ENCODE measurements around the gene PCDHGC4.
A peak's percentile ranks its signal among the peaks of the same experiment; 100 is the strongest.

PCDHGC4 gene

DNA sequence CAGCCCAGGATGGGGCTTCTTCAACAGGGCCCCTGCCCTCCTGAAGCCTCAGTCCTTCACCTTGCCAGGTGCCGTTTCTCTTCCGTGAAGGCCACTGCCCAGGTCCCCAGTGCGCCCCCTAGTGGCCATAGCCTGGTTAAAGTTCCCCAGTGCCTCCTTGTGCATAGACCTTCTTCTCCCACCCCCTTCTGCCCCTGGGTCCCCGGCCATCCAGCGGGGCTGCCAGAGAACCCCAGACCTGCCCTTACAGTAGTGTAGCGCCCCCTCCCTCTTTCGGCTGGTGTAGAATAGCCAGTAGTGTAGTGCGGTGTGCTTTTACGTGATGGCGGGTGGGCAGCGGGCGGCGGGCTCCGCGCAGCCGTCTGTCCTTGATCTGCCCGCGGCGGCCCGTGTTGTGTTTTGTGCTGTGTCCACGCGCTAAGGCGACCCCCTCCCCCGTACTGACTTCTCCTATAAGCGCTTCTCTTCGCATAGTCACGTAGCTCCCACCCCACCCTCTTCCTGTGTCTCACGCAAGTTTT lies 27.6 kb downstream of the PCDHGC4 start:
- peak; percentile 47 to 91 (median 91) for DNase-seq (ENCODE audit: low read depth in 2 of 3, low spot score in 2 of 3)

DNA sequence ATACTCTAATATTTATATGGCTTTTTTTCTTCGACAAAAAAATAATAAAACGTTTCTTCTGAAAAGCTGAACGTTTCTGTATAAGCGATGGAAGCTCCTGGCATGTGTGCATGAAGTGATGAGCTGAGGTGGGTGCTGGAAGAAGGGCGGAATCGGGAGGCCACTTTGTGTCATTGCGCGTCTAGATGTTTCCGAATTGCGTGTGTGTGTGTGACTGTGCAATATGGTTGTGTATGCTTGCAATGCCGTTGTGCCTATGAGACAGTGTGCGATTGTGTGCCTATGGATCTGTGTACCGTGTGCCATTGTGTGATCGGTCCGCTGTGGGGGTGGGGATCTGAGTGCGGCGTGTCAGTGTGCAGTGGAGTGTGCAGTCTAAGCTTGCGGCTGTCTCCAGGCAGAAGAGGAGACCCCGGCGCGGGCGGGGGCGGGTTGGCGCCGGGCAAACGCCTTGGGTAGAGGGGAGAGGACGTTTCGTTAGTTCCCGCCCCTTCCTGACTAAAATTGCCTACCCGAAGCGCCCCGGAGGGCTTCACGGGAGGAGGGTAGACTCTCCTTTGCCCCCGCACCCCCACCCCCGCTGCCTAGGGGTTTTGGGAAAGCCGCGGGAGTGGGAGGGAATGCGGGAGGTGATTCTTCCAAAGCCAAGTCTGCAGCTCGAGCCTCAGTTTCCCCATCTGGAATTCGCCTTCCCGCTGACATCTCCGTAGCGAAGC lies 28.2 kb downstream of the PCDHGC4 start:
- peak in 1 of 3 experiments; percentile 11 for DNase-seq (ENCODE audit: low read depth in 2 of 3, low spot score in 2 of 3)

DNA sequence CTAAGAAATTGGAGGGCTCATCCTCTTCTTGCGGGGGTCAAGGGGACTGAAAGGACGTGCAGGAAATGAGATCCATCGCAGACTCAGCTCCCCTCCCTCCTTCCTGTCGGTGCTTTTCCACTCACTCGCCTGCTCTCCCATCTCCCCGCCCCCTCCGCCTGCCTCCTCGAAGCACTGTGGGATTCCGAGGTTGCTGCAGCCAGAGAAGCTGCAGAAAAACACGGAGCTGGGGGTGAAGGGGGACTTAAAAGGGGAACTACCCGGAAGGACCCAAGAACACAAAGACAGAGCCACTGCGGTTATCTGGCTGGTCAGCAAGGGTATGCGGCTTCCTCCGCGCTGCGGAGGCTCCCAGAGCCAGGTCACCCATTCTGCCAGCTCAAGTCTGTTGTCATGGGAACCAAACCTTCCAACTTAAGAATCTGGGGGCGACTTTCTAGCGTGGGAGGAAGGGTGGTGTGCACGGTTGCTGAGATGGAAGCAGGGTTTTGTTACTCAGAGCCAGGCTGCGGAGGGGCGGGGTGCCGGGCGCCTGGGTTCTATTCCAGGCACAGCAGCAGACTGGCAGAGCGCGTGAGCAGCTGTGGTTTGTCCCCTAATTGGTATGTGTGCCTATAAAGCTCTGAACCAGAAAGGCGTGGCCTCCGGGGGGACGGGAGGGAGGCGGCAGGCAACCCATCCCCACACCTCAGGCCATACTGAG lies 28.9 kb downstream of the PCDHGC4 start:
- DNase-seq (ENCODE audit: low read depth in 2 of 3, low spot score in 2 of 3): peak; percentile 26 to 51 (median 42)

DNA sequence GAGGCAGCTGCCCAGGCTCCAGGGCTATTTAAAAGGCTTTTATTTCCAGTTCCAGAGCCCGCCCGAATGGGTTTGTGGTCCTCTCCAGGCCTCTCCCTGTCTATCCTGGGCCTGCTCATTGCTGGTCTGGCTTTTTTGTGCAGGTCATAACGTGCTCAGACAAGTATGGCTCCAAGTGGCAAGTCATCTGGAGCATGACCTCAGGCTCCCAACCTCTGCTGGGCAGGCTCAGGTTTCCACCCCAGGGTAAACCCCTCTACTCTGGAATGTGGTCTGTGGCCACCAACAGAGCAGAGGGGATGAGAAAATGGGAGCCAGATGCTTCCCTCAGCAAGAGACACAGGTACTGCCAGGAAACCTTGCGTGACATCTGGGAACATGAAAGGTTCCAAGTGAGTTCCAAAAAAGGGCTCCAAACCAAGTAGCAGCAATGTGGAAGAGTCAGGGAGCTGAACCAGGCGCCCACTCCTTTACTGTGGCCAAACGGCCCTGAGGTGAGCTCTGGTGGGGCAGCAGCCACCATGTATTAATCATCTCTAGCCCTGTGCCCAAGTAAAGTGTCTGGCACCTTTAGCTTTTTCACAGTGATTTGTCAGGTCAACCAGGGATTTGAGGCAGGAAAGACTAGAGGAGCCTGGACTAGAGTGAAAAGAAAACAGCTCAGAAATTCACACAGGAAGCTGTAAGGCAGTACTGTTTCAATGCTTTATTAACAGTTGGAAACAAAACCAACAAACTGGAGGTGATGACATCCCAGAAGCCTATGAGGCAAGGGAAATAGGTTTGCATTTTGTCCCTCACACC lies 29.7 kb downstream of the PCDHGC4 start:
- DNase-seq (ENCODE audit: low read depth in 2 of 3, low spot score in 2 of 3): no peak

DNA sequence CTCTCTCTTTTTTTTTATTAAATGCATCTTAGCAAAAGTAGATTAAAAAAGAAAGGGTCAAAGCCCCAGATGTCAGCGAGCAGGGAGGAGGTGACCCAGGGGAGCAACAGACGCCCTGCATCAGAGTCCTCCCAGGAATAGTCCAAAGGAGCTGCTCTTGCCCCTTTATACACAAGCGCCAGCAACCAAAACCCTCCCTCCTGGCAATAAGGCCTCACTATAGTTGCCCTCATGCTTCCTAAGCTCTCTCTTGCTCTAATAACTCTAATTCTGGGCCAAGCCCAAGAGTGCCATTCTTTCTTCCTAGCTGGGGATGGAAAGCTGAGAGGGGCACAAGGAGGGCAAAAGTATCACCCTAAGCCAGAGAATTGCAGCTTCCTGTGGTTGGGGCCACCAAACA lies 30.3 kb downstream of the PCDHGC4 start:
- DNase-seq (ENCODE audit: low read depth in 2 of 3, low spot score in 2 of 3): no peak

DNA sequence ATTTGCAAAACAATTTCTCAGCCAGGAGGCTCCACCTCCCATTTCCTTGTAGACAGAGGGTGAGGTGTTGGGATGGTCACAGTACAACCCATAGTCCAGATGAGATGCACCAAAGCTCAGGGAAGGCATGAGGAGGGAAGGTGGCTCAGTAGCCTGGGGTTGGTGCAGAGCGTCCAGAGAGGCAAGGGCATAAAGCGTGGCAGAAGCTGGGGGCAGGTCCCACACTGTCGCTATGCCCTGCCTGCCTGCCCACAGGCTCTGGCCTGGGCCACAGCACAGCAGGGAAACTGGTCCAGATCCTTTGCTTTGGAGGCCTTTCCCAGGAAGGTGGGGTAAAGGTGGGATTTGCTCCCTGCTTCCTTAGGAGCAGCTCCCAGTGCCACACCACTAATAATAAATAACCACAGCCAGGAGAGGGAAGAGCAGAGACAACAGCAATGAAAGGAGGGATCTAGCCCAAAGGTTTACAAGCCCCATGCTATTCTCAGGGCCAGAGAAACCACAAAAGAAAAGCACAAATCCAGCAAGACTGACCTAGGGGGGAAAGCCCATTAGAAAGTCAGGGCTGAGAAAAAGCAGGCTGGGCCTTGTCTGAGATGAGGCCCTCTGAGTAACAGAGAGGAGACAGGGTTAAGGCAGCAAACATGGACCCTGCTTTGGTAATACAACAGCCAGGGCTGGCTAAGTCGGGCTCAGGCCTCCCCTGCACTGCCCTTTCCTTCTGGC lies 31.3 kb downstream of the PCDHGC4 start:
- no peak for DNase-seq (ENCODE audit: low read depth in 2 of 3, low spot score in 2 of 3)

DNA sequence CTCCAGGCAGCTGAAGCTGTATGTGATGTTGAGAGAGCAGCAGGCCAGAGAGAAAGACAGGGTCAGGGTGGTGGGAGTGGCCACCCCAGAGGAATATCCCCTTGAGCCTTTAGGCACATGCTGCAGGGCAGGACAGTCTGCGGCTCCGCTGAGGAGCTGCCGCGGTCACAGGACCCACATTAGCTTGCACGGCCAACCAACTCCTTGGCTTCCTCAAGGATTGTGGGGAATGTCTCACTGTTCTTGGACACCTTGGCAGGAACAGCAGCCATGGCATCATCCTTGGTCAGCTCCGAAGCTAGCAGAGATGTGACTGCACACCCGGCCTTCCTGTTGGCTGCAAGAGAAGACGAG lies 31.8 kb downstream of the PCDHGC4 start:
- DNase-seq (ENCODE audit: low read depth in 2 of 3, low spot score in 2 of 3): no peak

DNA sequence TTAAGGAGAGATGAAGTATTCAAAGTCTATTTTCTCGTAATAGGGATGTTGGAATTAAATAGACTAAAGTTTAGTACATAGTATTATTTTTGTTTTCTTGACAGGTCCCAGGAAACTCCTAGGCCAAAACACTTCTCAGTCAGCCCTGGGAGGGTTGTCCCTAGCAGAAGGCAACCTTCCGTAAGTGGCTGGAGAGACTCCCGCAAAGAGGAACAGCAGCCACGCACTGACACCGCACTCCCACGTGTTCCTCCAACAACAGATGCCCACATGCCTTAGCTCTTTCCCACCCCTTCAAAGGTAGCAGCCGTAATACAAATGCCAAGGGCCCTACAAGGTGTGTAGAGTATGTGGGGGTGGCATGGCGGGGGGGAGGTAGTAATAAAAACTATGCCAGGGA lies 32.5 kb downstream of the PCDHGC4 start:
- DNase-seq (ENCODE audit: low read depth in 2 of 3, low spot score in 2 of 3): no peak

DNA sequence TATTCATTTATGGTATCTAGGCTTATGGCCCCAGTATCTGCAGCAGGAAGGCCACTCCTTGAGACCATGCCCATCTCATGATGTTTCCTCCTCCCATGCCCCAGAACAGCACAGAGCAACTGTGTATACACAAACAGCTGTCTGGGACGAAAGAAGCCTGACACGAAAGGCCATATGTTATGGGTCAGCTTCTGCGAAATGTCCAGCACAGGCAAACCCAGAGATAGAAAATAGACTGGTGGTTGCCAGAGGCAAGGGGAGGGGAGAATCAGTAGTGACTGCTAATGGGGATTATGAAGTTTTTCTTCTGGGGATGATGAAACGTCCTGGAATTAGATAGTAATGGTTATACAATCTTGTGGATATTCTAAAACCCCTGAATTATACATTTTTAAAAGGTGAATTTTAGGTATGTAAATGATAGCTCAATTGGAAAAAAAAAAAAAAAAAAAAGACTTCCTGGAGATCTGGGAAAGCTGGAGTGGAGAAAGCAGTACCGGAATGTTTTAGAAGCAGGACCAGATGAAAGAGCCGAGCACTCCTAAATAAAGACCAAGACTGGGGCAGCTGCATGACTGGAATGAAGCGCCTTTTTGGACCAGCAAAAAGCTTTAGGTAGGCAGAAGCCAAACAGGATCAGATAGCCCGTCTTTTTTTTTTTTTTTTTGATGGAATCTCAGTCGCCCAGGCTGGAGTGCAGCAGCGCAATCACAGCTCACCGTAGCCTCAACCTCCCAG lies 33.2 kb downstream of the PCDHGC4 start:
- no peak for DNase-seq (ENCODE audit: low read depth in 2 of 3, low spot score in 2 of 3)

DNA sequence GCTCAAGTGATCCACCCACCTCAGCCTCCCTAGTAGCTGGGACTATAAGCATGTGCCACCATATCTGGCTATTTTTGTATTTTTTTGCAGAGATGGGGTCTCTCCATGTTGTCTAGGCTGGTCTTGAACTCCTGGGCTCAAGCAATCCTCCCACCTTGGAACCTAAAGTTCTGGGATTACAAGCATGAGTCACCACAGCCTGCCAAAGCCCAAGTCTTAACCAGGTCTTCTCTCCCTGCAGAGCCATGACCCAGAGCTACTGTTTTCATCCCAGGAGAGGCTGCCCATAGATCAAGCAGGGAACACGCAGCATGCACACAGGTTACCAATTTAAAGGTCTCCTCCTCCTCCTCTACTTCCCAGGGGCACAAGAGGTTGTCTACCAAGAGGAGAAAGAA lies 33.8 kb downstream of the PCDHGC4 start:
- DNase-seq (ENCODE audit: low read depth in 2 of 3, low spot score in 2 of 3): no peak

DNA sequence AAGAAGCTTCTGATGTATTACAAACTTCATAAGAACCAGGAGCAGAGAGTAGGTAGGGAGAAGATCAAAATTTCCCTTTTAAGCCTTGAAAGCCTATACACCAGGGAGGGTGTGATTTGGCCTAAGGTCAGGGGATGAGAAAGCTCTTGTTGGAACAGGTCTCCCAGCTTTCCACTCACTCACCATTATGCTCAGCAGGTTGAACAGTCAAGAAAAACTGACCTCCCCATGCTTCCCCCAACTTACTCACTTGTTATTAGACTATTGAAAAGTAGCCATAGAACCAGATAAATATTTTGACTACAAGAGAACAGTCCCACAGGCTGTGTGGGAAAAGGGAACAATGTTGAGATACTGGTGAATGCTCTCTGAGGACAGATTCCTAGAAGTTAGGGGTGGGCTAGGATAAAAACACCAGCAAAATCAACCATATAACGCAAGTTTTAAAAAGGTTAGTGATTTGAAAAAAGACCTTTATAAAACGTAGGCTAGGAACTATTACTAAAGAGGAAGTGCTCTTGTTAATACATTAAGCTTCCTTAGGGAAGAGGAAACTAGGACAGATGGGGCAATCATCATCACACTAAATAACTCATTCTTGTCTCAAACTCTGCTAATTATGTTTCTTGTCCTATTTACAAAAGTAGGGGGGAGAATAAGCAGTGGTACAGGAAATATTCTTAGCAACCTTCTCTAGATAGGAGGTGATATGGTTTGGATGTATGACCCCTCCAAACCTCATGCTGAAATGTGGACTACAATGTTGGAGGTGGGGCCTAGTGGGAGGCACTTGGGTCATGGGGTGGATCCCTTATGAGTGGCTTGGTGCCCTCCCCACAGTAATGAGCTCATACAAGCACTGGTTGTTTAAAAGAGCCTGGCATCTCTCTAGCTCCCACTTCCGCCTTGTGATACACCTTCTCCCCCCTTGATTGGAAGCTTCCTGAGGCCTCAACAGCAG lies 35.1 kb downstream of the PCDHGC4 start:
- DNase-seq (ENCODE audit: low read depth in 2 of 3, low spot score in 2 of 3): no peak

DNA sequence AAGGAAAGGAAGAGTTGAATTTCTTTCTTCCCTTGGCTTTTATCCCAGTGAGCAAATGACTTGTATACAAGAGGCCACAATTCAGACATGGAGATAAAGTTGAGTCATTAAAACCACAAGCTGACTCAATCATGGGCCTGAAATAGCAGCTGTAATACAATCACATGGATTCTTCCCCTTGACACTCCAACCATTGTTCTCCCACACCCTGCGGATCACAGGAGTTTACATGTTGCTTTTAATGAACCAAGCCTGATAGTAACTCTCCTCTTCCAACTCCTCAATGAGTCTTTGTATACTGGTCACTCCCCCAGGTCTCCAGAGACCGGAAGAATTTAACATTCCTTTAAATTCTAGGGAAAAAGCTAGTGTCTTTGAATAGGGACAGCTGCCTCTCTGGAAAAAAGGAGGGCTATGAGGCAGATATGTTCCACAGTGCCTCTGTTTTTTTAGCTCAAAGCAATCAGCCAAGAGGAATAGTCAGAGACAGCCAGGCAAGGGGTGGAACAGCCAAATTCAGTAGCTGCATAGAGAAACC lies 36.5 kb downstream of the PCDHGC4 start:
- DNase-seq (ENCODE audit: low read depth in 2 of 3, low spot score in 2 of 3): no peak

DNA sequence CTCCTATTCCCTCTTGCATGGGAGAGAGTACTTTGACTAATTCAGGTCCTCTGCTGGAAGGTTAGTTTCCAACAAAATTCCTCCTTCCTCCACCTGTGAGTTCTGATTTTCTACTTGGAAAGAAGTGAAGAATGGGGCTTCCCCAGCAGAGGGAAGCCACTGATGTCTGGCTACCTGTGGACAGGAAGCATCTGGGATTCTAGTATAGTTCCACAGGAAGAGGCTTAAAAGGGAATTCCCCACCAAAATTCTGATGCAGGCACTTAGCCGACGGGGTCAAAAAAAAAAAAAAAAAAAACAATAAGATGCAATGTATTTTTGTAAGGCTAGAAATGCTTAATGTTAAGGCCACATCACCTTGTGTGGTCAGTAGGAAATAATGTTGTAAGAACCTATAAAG lies 37.5 kb downstream of the PCDHGC4 start:
- DNase-seq (ENCODE audit: low read depth in 2 of 3, low spot score in 2 of 3): no peak

DNA sequence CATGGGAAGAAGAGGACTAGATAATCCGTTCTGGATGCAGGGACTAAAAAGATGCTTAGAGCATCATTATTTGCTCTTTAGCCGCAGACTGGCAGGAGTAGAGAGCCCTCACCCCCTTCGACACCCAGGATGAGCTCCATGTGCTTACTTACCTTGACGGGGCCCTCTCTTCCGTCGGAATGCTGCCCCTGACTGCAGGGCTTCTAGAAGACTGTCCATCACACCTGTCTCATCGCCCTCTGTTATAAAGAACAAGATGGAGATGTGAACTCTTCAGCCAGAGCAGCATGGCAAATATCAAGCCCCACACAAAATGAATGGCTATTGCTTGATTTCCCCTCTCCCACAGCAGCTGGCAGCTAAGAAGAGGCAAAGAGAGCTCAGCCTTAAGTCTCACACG lies 39.2 kb downstream of the PCDHGC4 start:
- DNase-seq (ENCODE audit: low read depth in 2 of 3, low spot score in 2 of 3): no peak

DNA sequence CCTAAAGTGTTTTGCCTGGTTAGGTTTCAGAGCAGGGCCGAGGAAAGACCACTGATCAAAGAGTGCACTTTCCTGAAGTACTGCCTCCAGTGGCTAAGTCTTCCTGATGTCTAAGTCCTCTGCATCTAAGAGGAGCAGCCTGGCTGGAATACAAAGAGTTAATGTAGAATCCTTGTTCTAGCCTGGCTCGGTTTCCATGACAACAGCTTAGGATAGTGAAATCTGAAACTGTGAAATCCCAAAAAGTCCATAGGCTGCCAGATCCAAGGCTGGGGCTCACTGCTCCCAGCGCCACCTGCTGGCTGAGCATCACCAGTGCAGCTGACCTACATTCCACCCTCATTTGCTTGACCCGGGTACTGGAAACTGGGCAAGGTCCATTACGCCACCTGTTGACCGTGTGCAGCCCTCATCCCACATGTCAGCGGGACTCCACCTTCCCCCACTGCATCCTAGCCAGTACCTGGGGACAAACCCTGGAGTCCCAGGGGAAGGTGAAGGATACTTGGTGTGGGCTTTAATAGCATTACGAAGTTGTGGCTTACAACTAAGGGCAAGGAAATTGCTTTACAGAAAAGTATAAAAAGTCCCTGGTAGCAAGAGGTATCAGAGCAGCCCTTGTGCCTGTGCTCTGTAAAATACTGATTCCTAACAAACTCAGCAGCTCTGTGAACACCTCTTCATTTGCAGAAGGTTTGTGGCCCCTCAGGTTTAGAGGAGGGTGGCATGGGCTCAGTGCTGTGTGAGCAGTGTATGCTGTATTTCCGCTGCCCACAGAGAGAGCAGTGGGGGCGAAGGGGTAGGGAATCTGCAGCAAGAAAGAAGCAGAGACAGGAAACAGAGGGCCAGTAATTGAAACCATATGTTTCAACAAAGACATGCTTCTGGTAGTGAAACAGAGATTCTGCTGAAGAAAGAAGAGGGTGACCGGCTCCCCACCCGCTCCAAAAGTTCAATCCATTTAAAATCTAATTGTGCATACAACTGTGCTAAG lies 40.1 kb downstream of the PCDHGC4 start:
- peak in 2 of 3 experiments; percentile 16 to 19 for DNase-seq (ENCODE audit: low read depth in 2 of 3, low spot score in 2 of 3)

DNA sequence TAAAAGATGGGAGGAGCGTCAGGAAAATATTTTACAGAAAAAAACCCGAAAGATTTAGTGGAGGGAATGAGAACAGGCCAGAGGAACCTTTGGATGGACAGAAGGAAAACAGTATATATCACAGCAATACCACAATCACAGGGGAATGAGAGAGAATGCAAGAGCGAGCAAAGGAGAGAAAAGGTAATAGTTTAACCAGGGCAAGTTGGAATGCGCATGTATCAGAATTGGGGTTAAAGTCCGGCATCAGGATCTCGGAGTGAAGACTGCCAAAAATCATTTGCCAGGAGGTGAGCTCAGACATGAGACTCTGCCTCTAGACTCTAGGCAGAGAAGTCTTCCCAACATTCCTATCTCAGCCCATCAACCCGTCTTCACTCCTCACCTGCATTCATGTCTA lies 40.8 kb downstream of the PCDHGC4 start:
- DNase-seq (ENCODE audit: low read depth in 2 of 3, low spot score in 2 of 3): no peak

DNA sequence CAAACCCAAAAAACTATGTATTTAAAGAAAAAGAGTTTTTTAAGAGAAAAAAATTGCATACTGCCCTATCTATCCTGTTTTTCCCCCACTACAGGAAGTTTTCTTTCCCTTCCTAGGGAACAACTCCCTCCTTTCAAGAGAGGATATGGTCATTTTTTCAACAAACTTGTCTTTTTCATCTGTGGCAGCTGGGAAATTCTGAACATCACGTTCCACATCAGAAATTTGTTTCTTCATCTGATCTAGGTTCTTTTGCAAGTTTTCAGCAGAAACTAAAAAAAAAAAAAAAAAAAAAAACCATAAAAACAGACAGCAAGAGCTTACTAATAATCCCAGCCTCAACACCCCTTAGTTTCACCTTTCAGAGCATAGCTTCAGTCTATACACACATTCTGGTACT lies 42.6 kb downstream of the PCDHGC4 start:
- no peak for DNase-seq (ENCODE audit: low read depth in 2 of 3, low spot score in 2 of 3)

Measured in activated CD8-positive, alpha-beta memory T cell treated with anti-CD3 and anti-CD28 coated beads for 48 hours (primary cell).